ENCODE data around the gene OR2T35. TPM values are rescaled to one million over a fixed set of nuclear protein-coding genes. Genes with fewer than 3 reads are reported as not detected.

Gene OR2T35
- total and polyA plus RNA-seq, 9 of the 15 experiments (the other 6 are each of a cell fraction or from before 2014, with no cell fraction given), result not detected

- Histone ChIP-seq H2AFZ (ENCODE audit: low read depth, low read length) (peak overlapping the region; percentile 75), H3K9ac (ENCODE audit: insufficient read depth in 1 of 2, low read depth in 2 of 2, low read length in 2 of 2) (peak overlapping the region; percentile 18 to 65; a peak in 2 of 4 replicates), H3K79me2 (ENCODE audit: control insufficient read depth, insufficient read depth, low read length) (no peaks in the 10 kb centered on the region), H3K4me1 (replicated peaks in 1 of 2; ENCODE audit: control insufficient read depth in 2 of 2, insufficient read depth in 2 of 2, low read length in 2 of 2) (peaks cover 0 to 9% of the 10 kb centered on the region in 2 experiments; a peak in 3 of 5 replicates), H4K20me1 (replicated peaks; ENCODE audit: control insufficient read depth, insufficient read depth, low read length) (no peaks in the 10 kb centered on the region), H3K27me3 (ENCODE audit: control insufficient read depth in 2 of 2, insufficient read depth in 2 of 2, low read length in 2 of 2) (0 out of 5 replicates have a peak, but pooled peaks cover 0 to 5% of the 10 kb centered on the region in 2 experiments), H3K27ac (ENCODE audit: extremely low read depth, low read depth, low read length) (no peak overlapping the region), H3K36me3 (ENCODE audit: control insufficient read depth, insufficient read depth, low read length) (no peaks in the 10 kb centered on the region), H3K9me3 (replicated peaks; ENCODE audit: control insufficient read depth, insufficient read depth, low read depth, low read length) (no peaks in the 10 kb centered on the region), H3K4me3 (peak overlapping the region; percentile 21; the same call in 1 of the 2 replicates), H3K9me1 (ENCODE audit: control insufficient read depth, insufficient read depth, low read length) (no peaks in the 10 kb centered on the region), H3K4me2 (ENCODE audit: insufficient read depth, low read length) (peak overlapping the region; percentile 68)
- WGBS (ENCODE audit: insufficient coverage, low coverage, missing lambda C conversion rate), result 6% methylated on average over 44 of the region's 51 CpGs
- no peak for FAIRE-seq
- intact Hi-C loops (cut with micrococcal nuclease) (no loop called here), in situ Hi-C loops (cut with MboI) (no loop called here)
- peak; percentile 97 for ATAC-seq
- peak; percentile 62 to 85 (median 78) for DNase-seq (ENCODE audit: extremely low read depth in 1 of 4, low spot score in 3 of 4)
- CTCF ChIA-PET (ENCODE audit: low intra/inter-chr PET ratio), result no interaction called here
- POLR2A ChIA-PET, result no interaction called here
- BruUV-seq (replicated peaks), result no TSS peak
- TF ChIP-seq ZBTB9 (CRISPR knock-in tag; IDR thresholded peaks at IDR 0.05) (0 out of 2 replicates have a peak, but pooled peaks have one; percentile 57), NR3C1 (CRISPR knock-in tag; IDR thresholded peaks at IDR 0.05) (peak; percentile 87; the same call in 1 of the 2 replicates), HMGXB4 (CRISPR knock-in tag; IDR thresholded peaks at IDR 0.05) (peak; percentile 96), ZNF695 (CRISPR knock-in tag; IDR thresholded peaks at IDR 0.05) (no peak), ATF2 (CRISPR knock-in tag; IDR thresholded peaks at IDR 0.05) (peak; percentile 26; the same call in 1 of the 2 replicates), CBX1 (IDR thresholded peaks at IDR 0.05; ENCODE audit: low read depth) (peak; percentile 83; the same call in 1 of the 2 replicates), KLF1 (tag; IDR thresholded peaks at IDR 0.05) (0 out of 2 replicates have a peak, but pooled peaks have one; percentile 38), MAX (CRISPR knock-in tag; IDR thresholded peaks at IDR 0.05) (peak; percentile 91), ZNF224 (CRISPR knock-in tag; IDR thresholded peaks at IDR 0.05) (peak; percentile 86; the same call in 1 of the 2 replicates), MLX (CRISPR knock-in tag; conservative IDR thresholded peaks at IDR 0.05) (peak in 1 of 2 experiments; percentile 73; a peak in 1 of 4 replicates), FOXK1 (CRISPR knock-in tag; IDR thresholded peaks at IDR 0.05; ENCODE audit: borderline replicate concordance) (peak; percentile 90; the same call in 1 of the 2 replicates), CREB1 (IDR thresholded peaks at IDR 0.05) (no peak), CREB1 (CRISPR knock-in tag; IDR thresholded peaks at IDR 0.05) (peak; percentile 55; the same call in 1 of the 2 replicates), MEIS2 (IDR thresholded peaks at IDR 0.05; ENCODE audit: partially characterized antibody) (peak; percentile 60), BHLHE40 (IDR thresholded peaks at IDR 0.05; ENCODE audit: low read length) (peak; percentile 86)
Observed at GRCh38 chr1:248691567-248692155, 46.6 kb upstream of the OR2T35 start.
